Mesothelial cell of epicardium (in vitro differentiated cells): ENCODE data around the gene APOBEC3G. TPM values are rescaled to one million over a fixed set of nuclear protein-coding genes. Genes with fewer than 3 reads are reported as not detected.
"Not testable (repeated sequence)": the region's sequence is repeated elsewhere in the genome, so short reads cannot be mapped to it uniquely, and the experiment has no call there.

Experiments
- DNase-seq, 2 experiments: peaks; one replicate each; pipeline ENCODE4 v3.0.0; 2021; ENCODE audit warnings: low spot score in 2 of 2; ENCODE audit not compliant: unreplicated experiment in 2 of 2
- H3K27ac Mint-ChIP-seq: 2 replicates; pipeline ENCODE4 v1.8.0; 2021; ENCODE audit warnings: mixed read lengths
- H3K27me3 Mint-ChIP-seq: 2 replicates; pipeline ENCODE4 v1.8.0; 2021; ENCODE audit warnings: low read depth, mixed read lengths
- H3K36me3 Mint-ChIP-seq: 2 replicates; pipeline ENCODE4 v1.8.0; 2021; ENCODE audit warnings: mixed read lengths
- H3K4me1 Mint-ChIP-seq: 2 replicates; pipeline ENCODE4 v1.8.0; 2021; ENCODE audit warnings: mixed read lengths
- H3K4me3 Mint-ChIP-seq: 2 replicates; pipeline ENCODE4 v1.8.0; 2021; ENCODE audit warnings: mild to moderate bottlenecking, moderate library complexity, mixed read lengths
- H3K9me3 Mint-ChIP-seq: 2 replicates; pipeline ENCODE4 v1.8.0; 2021; ENCODE audit warnings: mixed read lengths
- CTCF ChIP-seq: fragments of 200-600 bp; sonication (generic); IDR thresholded peaks from one replicate; pipeline ENCODE4 v1.5.0; 2021; ENCODE audit warnings: antibody characterized with exemption; ENCODE audit not compliant: unreplicated experiment
- total RNA-seq: library from RNA; stranded (reverse); gene quantifications from 3 replicates; pipeline ENCODE4 v1.2.1, GENCODE V29; 2021

The APOBEC3G gene
- total RNA-seq = 5.5 to 6.7 TPM (median 6.1 TPM) in 3 replicates

GRCh38 chr22:39077026-39077840 is at the start of gene APOBEC3G:
Gene APOBEC3G, plus strand, starts transcription at chr22:39077275. Its CDS starts 87 bp downstream, at chr22:39077362.
- Mint-ChIP-seq H3K4me3 (peak within 1 kb of the TSS; percentile 63), H3K4me1 (peaks cover 31% of the 10 kb centered on the region), H3K27ac (peak within 1 kb of the TSS; percentile 39)
- DNase-seq, H3K9me3 Mint-ChIP-seq, H3K36me3 Mint-ChIP-seq, H3K27me3 Mint-ChIP-seq: not testable (repeated sequence)

- H3K4me3 Mint-ChIP-seq = no peak overlapping the region
- DNase-seq = no peak
- H3K36me3 Mint-ChIP-seq = peaks cover 4% of the 10 kb centered on the region
- H3K9me3 Mint-ChIP-seq = no peaks in the 10 kb centered on the region
- no peaks in the 10 kb centered on the region for H3K27me3 Mint-ChIP-seq
- H3K4me1 Mint-ChIP-seq = peaks cover 9% of the 10 kb centered on the region
- TF ChIP-seq CTCF = no peak
- peak overlapping the region; percentile 59 for H3K27ac Mint-ChIP-seq
Observed at GRCh38 chr22:39027717-39028116, 49.4 kb upstream of the APOBEC3G start.

- Mint-ChIP-seq H3K4me1 (peaks cover 9% of the 10 kb centered on the region), H3K9me3 (no peaks in the 10 kb centered on the region), H3K27ac (peak overlapping the region; percentile 59)
Observed at GRCh38 chr22:39028281-39028680, 48.8 kb upstream of the APOBEC3G start.

GRCh38 chr22:39029227-39029626 is 47.8 kb upstream of the APOBEC3G start:
- Mint-ChIP-seq H3K4me1 (peaks cover 9% of the 10 kb centered on the region), H3K4me3 (no peak overlapping the region), H3K27me3 (no peaks in the 10 kb centered on the region), H3K27ac (no peak overlapping the region), H3K9me3 (no peaks in the 10 kb centered on the region), H3K36me3 (no peaks in the 10 kb centered on the region)
- TF ChIP-seq CTCF = no peak
- no peak for DNase-seq

More at GRCh38 chr22:39028281-39028680, 48.8 kb upstream of the APOBEC3G start:
- no peak for TF ChIP-seq CTCF
- Mint-ChIP-seq H3K27me3 (no peaks in the 10 kb centered on the region), H3K4me3 (no peak overlapping the region), H3K36me3 (peaks cover 4% of the 10 kb centered on the region)
- no peak for DNase-seq

GRCh38 chr22:39030705-39031104 is 46.4 kb upstream of the APOBEC3G start:
- Mint-ChIP-seq H3K27ac (no peak overlapping the region), H3K9me3 (no peaks in the 10 kb centered on the region), H3K4me1 (peaks cover 9% of the 10 kb centered on the region), H3K27me3 (no peaks in the 10 kb centered on the region), H3K4me3 (no peak overlapping the region), H3K36me3 (no peaks in the 10 kb centered on the region)
- no peak for DNase-seq
- no peak for TF ChIP-seq CTCF

- not testable (repeated sequence) for H3K27ac Mint-ChIP-seq, DNase-seq, H3K4me3 Mint-ChIP-seq, H3K27me3 Mint-ChIP-seq, H3K4me1 Mint-ChIP-seq, H3K9me3 Mint-ChIP-seq, H3K36me3 Mint-ChIP-seq
Observed at GRCh38 chr22:39031434-39032295, 45.4 kb upstream of the APOBEC3G start.

- not testable (repeated sequence) for H3K27me3 Mint-ChIP-seq, H3K4me3 Mint-ChIP-seq, H3K36me3 Mint-ChIP-seq, H3K9me3 Mint-ChIP-seq, DNase-seq
- Mint-ChIP-seq H3K27ac (peak overlapping the region; percentile 32), H3K4me1 (peaks cover 22% of the 10 kb centered on the region)
Observed at GRCh38 chr22:39037071-39037470, 40.0 kb upstream of the APOBEC3G start.
